Breast epithelium (tissue), 4 donors: ENCODE data around the gene TMEM131. TPM values are rescaled to one million over a fixed set of nuclear protein-coding genes. Genes with fewer than 3 reads are reported as not detected.

Source experiments
- DNase-seq, 2 donors: peaks; one replicate each; pipeline ENCODE4 v3.0.0-alpha.2; 2019; ENCODE audit warnings: low spot score in 2 of 2
- H3K27ac ChIP-seq, 2 donors: fragments of 200-600 bp; sonication (generic) in 1 of 2; one replicate each; pipeline ENCODE4 v1.5.1; 2016 to 2019; ENCODE audit warnings: mild to moderate bottlenecking in 1 of 2
- H3K27me3 ChIP-seq, 2 donors: fragments of 200-600 bp; sonication (generic) in 1 of 2; one replicate each; pipeline versions ENCODE4 v1.5.1 to v1.6.0; 2017 to 2019; ENCODE audit warnings: control low read depth in 1 of 2, mild to moderate bottlenecking in 1 of 2
- H3K36me3 ChIP-seq: fragments of 200-600 bp; one replicate; pipeline ENCODE4 v1.5.1; 2019
- H3K4me1 ChIP-seq, 2 donors: fragments of 200-600 bp; sonication (generic); one replicate each; pipeline ENCODE4 v1.5.1; 2016 to 2019; ENCODE audit warnings: control low read depth in 1 of 2
- H3K4me3 ChIP-seq, 3 donors: fragments of 200-600 bp; sonication (generic); 1 replicate in 2 of 3; 2 replicates in 1 of 3; pipeline ENCODE4 v1.5.1; 2016 to 2019; ENCODE audit warnings: mild to moderate bottlenecking in 3 of 3, moderate library complexity in 2 of 3
- H3K9me3 ChIP-seq, 2 donors: fragments of 200-600 bp; sonication (generic) in 1 of 2; one replicate each; pipeline ENCODE4 v1.5.1; 2016 to 2019; ENCODE audit warnings: control low read depth in 1 of 2
- CTCF ChIP-seq, 3 donors: fragments of 450-650 bp; IDR thresholded peaks; one replicate each; pipeline ENCODE4 v1.5.1; 2016 to 2017; ENCODE audit warnings: antibody characterized with exemption in 3 of 3, mild to moderate bottlenecking in 3 of 3, moderate library complexity in 3 of 3
- POLR2A ChIP-seq: fragments of 450-650 bp; IDR thresholded peaks from one replicate; pipeline ENCODE4 v1.6.1; 2016; ENCODE audit warnings: antibody characterized with exemption, mild to moderate bottlenecking, moderate library complexity
- POLR2AphosphoS5 ChIP-seq, 3 donors: sonication (generic); formaldehyde crosslinking; IDR thresholded peaks; one replicate each; pipeline ENCODE4 v1.6.1; 2017; ENCODE audit warnings: antibody characterized with exemption in 3 of 3
- intact Hi-C: fragments of 100-400 bp; cut with DNase I; formaldehyde crosslinking; loops from one replicate; pipeline ENCODE4 v1.15.1; 2023; ENCODE audit warnings: low total_unique reads
- total RNA-seq, 3 donors: library from RNA; depleted of rRNA; stranded (reverse); fragments of >200 nt; gene quantifications; one replicate each; pipeline ENCODE4 v1.1.0, GENCODE V29; 2016

Gene TMEM131
- total RNA-seq, 3 donors from 2014 or later = 30.6 to 47.4 (median 41.3) TPM

- intact Hi-C loops = no loop called here
- H3K9me3 ChIP-seq = no peaks in the 10 kb centered on the region
- no peaks in the 10 kb centered on the region for H3K4me1 ChIP-seq
Observed at GRCh38 chr2:97995026-97995733, 568 bp downstream of the TMEM131 start.

GRCh38 chr2:97994476-97994875 is 1.3 kb downstream of the TMEM131 start:
- Histone ChIP-seq H3K9me3 (no peaks in the 10 kb centered on the region), H3K27ac (peak overlapping the region; percentile 95 to 97), H3K4me1 (no peaks in the 10 kb centered on the region), H3K27me3 (no peaks in the 10 kb centered on the region), H3K36me3 (no peaks in the 10 kb centered on the region), H3K4me3 (peak overlapping the region; percentile 85 to 99 (median 94))
- intact Hi-C loops = no loop called here
- no peak for DNase-seq
- TF ChIP-seq POLR2AphosphoS5 (IDR thresholded peaks at IDR 0.05) (no peak), POLR2A (no peak), CTCF (IDR thresholded peaks at IDR 0.05) (no peak)

More at GRCh38 chr2:97995026-97995733, 568 bp downstream of the TMEM131 start:
- H3K27ac ChIP-seq = peak overlapping the region; percentile 95 to 97
- H3K27me3 ChIP-seq = no peaks in the 10 kb centered on the region
- H3K36me3 ChIP-seq = no peaks in the 10 kb centered on the region
- peak overlapping the region; percentile 85 to 99 (median 94) for H3K4me3 ChIP-seq
- DNase-seq = no peak
- no peak for TF ChIP-seq CTCF (IDR thresholded peaks at IDR 0.05)
- TF ChIP-seq POLR2AphosphoS5 (IDR thresholded peaks at IDR 0.05) = peak in 1 of 3 donors; percentile 9
- no peak for TF ChIP-seq POLR2A

- H3K36me3 ChIP-seq = no peaks in the 10 kb centered on the region
- H3K27me3 ChIP-seq = no peaks in the 10 kb centered on the region
- no peaks in the 10 kb centered on the region for H3K4me1 ChIP-seq
- H3K4me3 ChIP-seq = peak overlapping the region in 2 of 3 donors; percentile 94 to 99
- intact Hi-C loops = no loop called here
- no peak for TF ChIP-seq POLR2AphosphoS5 (IDR thresholded peaks at IDR 0.05)
- no peak for TF ChIP-seq POLR2A
- no peak for DNase-seq
- no peak overlapping the region for H3K27ac ChIP-seq
- H3K9me3 ChIP-seq = no peaks in the 10 kb centered on the region
Observed at GRCh38 chr2:97993926-97994325, 1.8 kb downstream of the TMEM131 start.

- no peak for DNase-seq
- TF ChIP-seq POLR2AphosphoS5 (IDR thresholded peaks at IDR 0.05) = no peak
- TF ChIP-seq POLR2A = no peak
- TF ChIP-seq CTCF (IDR thresholded peaks at IDR 0.05) = no peak
- Histone ChIP-seq H3K4me1 (no peaks in the 10 kb centered on the region), H3K4me3 (peak overlapping the region in 2 of 3 donors; percentile 94 to 99), H3K9me3 (peaks cover 0 to under 1% of the 10 kb centered on the region in 2 donors), H3K36me3 (no peaks in the 10 kb centered on the region), H3K27ac (no peak overlapping the region), H3K27me3 (no peaks in the 10 kb centered on the region)
- intact Hi-C loops = no loop called here
Observed at GRCh38 chr2:97992836-97993825, 2.6 kb downstream of the TMEM131 start.

- H3K36me3 ChIP-seq = no peaks in the 10 kb centered on the region
- intact Hi-C loops = no loop called here
Observed at GRCh38 chr2:97991081-97991856, 4.5 kb downstream of the TMEM131 start.

More at GRCh38 chr2:97991081-97991856, 4.5 kb downstream of the TMEM131 start:
- Histone ChIP-seq H3K4me3 (no peak overlapping the region), H3K9me3 (peaks cover 0 to 6% of the 10 kb centered on the region in 2 donors), H3K27me3 (no peaks in the 10 kb centered on the region), H3K4me1 (no peaks in the 10 kb centered on the region), H3K27ac (no peak overlapping the region)
- TF ChIP-seq POLR2A (no peak), CTCF (IDR thresholded peaks at IDR 0.05) (no peak), POLR2AphosphoS5 (IDR thresholded peaks at IDR 0.05) (no peak)
- no peak for DNase-seq
